ENCODE measurements around the gene FBXO5.

GRCh38 chr6:153027480-153027879 is 44.6 kb upstream of the FBXO5 start:
- TF ChIP-seq, protein P1, sequence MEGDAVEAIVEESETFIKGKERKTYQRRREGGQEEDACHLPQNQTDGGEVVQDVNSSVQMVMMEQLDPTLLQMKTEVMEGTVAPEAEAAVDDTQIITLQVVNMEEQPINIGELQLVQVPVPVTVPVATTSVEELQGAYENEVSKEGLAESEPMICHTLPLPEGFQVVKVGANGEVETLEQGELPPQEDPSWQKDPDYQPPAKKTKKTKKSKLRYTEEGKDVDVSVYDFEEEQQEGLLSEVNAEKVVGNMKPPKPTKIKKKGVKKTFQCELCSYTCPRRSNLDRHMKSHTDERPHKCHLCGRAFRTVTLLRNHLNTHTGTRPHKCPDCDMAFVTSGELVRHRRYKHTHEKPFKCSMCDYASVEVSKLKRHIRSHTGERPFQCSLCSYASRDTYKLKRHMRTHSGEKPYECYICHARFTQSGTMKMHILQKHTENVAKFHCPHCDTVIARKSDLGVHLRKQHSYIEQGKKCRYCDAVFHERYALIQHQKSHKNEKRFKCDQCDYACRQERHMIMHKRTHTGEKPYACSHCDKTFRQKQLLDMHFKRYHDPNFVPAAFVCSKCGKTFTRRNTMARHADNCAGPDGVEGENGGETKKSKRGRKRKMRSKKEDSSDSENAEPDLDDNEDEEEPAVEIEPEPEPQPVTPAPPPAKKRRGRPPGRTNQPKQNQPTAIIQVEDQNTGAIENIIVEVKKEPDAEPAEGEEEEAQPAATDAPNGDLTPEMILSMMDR (IDR thresholded peaks at IDR 0.05) = no peak
- no peak for TF ChIP-seq EZH2 (IDR thresholded peaks at IDR 0.05)
